ENCODE results near the gene NGB.
"Not testable (repeated sequence)": the region's sequence is repeated elsewhere in the genome, so short reads cannot be mapped to it uniquely, and the experiment has no call there.

Gene NGB

DNA sequence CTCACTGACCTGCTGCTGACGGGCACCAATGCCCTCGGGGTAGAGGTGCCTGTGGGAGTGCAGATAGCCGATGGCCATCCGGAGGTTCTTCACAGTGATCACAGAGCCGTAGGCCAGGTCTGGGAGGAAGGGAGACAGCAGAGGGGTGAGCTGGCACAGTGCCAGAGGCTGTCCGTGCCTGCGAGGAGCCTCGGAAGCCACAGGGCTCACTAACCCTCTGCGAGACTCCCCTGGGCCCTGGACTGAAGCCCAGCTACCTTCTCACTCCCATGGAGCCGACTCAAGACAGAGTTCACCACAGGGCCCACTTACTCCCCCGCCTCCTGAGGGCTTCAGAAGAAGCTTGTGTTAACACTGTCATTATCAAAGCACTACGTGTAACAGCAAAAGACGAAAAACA, 25.1 kb upstream of the NGB start:
- no peak for DNase-seq

DNA sequence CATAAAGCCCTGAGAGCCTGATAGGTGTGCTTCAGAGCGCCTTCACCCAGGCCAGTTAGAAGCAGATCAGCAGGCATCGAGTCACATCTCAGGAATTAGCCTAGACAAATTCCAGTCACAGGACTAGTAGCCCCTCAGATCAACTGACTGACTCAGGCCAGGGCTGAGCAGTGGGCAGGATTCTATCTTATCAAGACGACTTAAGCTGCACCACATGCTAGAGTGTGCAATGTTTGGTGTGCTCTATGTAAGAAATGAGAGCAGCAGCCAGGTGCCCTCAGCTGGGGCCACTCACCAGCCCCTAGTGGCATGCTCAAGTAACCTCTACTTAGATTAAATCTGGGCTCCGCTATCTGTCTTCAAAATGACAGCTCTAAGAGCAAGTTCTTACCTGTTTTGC, 19.7 kb upstream of the NGB start:
- DNase-seq, result no peak

DNA sequence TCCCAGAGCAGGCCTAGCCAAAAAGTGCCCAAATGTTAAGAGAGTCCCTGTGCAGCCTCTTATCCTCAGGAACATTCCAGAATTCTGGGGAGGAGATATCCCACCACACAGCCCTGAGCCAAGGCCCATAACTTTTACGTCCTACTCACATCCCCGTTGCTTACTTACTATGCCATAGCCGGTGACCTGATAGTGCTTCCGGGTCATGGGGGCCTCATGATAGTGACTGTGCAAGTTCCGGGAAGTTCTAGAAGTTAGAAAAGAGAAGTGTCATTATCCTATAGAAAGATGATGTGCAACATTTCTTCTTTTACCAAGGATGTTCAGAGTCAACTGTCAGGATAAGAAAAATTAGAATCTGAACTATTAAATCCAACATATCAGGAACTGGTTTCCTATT, 15.6 kb upstream of the NGB start:
- DNase-seq, result no peak

DNA sequence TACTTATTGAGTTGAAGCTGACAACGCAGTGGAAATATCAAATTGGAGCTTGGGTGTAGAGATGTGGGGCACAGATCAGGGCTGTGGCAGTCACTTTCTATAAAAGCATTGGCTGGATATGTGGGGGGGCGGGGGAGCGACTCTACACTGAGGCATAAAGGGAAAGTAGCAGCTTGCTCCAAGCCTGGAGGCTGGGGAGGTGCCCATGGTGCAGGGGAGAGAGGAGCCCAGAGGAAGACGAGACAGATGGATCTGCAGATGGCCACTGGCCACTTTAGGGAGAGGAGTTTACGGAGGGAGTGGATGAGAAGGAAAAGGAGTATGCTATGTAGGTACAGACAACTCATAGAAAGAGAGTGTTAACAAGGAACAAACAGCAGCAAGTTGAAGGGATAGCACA, 13.5 kb upstream of the NGB start:
- DNase-seq, result peak in 2 of 14 donors; percentile 29 to 97

DNA sequence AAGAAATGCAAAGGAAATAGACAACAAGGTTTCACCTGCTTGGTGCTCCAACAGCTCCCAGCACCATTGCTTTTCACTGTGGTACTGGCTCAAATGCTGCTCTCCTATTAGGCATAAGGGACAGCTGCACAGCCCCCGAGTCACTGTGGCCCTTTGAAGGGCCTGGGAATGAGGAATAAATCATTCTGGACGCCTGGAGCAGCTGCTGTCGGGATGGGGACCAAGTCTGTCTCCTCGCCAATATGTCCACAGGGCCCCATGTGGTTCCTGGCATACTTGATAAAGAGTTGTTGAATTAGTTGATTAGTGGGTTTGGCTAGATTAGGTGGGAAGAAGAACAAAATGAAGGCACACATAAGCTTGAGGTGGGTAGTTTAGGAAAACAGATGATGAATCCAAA, 13.1 kb upstream of the NGB start:
- DNase-seq, result no peak

DNA sequence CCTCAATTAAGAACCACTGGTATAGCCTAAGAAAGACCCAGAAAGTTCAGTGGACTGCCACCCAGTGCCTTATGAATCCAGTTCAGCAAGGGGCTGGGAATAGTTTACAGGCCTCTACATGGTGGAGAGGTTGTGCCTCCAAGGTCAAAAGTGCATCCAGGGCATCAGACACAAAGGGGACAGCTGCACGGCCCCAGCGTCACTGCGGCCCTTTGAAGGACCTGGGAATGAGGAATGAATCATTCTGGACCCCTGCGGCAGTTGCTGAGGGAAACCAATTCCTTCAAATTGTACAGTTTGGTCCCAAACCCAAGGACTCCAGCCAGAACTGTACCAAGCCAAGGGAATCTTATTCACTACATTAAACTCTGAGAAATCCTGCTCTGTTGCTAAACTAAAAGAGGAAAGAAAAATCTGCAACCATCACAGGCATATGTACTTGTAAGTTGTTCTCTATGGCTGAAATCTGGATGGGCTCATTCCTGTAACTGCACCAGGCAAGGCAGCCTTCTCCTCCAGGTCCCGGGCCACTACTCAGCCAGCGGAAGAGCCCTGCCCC, 10.9 kb upstream of the NGB start:
- no peak for DNase-seq

DNA sequence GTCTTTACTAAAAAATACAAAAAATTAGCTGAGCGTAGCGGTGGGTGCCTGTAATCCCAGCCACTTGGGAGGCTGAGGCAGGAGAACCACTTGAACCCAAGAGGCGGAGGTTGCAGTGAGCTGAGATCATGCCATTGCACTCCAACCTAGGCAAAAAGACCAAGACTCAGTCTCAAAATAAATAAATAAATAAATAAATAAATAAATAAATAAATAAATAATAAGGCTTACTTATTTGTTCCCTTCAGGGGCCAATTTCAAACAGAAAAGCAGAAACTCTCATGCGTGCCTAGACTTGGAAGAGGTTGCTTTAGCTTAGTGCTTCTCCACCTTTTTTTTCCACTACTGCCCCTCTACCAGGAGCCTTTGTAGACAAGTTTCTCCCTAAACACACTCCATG, 9.9 kb upstream of the NGB start:
- DNase-seq, result not testable (repeated sequence)

DNA sequence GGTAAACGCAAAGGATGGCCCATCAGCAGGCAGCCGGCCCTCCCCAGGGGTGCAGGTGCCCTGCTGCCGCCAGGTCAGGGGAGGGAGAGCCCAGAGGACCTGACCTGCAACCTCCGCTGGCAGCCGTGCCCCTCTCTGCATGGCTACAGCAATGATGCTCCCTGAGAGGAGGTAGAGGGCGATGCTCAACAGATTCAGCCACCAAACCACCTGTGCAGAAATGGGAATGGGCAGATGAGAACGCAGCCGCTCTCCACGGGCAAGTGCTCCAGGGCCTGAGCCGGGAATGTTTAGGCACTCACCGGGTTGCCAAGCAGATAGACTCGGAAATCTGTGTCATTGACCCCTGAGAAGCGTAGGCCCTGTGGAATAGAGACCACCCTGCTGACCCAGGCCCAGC, 8.7 kb upstream of the NGB start:
- DNase-seq, result no peak

DNA sequence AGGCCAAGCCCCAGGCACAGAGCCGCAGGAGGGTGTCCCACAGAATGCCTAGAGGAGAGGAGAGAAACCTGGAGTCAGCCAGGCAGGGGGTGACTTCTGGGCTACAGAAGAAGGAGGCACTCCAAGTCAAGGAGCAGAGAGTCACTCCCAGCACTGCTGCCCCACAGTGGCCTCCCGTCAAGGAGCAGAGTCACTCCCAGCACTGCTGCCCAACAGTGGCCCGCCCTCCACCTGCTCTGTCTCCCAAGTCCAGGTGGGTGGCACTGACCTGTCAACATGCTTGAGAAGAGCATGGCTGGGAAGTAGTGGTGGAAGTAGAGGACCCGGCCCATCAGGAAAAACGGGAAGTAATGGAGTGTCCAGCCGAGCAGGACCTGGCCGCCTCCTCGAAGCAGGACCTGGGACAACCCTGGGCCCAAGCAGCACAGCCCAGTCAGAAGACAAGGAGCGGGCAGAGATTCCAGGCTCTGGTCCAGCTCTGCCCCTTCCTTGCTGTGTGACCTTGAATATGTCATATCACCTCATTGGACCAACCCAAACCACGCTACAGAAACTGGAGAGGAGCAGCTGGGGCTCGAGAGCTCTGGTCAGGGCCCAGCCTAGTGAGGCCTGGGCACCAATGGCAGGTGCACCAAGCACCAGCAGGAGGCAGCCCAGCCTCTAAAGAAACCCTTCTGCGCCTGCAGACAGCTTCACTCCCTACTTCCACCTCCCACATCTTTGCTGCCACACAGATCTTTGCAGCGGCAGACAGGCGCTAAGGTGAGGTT, 7.6 kb upstream of the NGB start:
- DNase-seq, result no peak

DNA sequence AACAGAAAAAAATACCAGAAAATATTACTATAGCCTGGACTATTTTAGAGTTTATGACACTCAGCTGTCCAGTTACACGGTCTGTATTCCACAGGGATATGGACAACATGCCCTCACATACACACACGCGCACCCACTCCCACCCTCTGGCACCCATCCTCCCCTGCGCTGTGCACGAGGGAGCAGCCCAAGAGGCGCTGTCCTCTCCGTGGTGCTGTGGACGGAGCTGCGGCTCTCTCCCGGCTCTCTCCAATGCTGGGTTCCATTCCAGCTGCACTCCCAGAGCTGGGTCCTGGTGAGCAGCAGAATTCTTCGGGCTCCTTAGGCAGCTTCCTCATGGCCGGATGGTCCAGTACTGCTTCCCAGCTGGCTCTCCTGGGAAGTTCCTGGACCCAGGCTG, 6.0 kb upstream of the NGB start:
- DNase-seq, result no peak

DNA sequence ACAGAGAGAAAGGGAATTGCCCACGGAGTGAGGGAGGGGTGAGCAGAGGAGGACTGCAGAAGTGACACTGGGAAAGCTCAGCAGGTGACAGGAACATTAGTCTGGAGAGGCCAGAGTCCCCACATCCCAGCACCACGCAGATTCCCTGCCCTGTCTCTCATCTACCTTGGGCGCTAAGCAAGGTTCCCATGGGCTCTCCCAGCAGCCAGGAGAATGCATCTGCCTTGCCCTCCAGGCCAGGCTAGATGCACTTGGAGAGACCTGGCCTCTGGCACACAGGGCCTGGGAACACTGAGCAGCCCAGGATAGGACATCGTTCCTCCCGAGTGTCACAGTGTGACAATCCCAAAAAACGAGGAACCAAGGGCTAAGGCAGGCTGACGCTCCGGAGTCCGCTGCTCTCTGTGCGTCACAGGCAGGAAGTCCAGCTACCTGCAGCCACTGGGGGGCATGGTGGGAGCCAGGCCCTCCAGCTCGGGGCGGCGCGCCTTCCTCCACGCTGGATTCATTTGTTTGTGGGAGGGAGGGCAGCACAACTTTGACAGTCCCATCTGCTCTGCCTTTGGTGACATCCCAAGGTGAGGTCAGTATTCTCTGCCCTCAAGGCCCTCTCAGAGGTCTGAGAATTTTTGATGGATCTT, 5.4 kb upstream of the NGB start:
- DNase-seq, result no peak

DNA sequence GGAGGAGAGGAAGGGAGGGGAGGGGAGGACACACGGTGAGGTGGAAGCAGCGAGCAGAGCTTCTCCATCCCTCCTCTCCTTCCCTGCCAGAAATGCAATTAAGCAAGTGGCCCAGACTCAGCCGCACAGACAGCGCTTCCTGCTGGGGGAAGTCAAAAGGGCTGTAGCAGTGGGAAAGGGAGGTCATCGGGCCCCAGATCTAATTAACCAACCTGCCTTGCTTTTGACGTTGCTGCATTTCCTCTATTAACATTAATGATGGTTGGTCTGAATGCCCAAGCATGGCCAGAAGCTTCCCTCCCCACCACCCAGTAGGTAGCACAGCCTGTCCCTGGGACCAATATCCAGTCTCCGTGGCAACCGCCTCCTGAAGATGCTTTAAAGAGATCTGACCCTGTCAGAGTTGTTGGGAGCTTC, 4.6 kb upstream of the NGB start:
- DNase-seq, result peak in 4 of 14 donors; percentile 26 to 88 (median 66)

DNA sequence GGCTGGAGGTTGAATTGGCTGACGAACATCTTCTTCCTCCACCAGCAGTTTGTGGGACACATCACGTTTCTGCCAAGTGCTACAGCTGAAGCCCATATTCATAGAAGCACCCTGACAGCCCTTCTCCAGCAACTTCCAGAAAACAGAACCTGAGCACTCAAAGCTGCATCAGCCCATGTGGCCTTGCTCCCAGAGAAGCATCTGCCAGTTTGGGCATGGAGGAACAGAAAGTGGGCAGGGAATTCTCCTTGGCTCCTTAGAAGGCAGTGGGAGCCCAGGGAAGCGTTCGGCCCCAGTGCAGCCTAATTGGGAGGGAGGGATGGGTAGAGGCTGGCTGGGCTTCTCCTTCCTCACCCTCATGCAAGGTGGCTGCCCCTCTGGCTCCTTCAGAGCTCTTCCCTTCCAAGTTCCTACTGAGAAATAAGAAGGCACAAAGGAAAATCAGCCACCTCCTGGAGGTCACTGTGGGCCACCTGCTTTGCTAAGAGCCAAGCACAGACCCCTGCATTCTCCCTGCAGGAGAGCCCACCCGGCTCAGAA, 4.1 kb upstream of the NGB start:
- peak in 8 of 14 donors; percentile 24 to 83 (median 52) for DNase-seq

DNA sequence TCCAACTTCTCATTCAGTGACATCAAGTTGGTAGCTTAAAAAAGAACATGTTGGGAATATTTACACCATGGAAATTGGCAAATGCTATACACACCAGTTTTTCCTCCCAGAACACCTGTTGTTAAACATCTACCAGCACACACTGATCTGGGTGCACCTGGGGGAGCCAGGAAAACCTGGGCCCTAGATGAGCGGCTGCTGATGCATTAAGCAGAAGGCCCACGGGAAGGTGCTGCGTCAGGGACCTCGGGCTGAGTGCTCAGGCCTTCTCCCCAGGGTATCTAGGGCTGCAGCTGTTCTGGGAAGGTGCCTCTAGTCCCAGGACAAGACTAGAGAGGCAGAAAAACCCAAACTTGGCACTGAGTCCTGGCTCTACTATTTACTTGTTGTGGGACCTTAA, 2.8 kb upstream of the NGB start:
- DNase-seq, result no peak

DNA sequence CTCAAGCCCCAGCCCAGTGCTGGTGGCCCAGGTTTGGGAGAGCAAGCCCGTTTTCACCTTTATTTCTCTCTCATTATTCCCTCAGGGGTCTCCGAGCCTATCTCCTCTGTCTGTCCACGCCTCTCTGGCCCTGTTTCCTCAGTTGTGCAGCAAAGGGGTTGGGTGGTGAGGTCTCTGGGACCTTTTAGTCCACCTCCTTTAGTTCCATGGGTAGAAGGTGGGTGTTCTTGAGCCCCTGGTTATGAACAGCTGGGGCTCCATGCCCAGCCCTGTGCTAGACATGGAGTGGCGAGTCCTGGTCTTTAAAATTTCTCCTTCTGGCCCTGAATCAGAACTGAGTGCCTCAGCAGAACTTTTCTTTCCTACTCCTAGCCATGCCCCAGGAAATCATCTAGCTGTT, 1.3 kb upstream of the NGB start:
- no peak for DNase-seq

DNA sequence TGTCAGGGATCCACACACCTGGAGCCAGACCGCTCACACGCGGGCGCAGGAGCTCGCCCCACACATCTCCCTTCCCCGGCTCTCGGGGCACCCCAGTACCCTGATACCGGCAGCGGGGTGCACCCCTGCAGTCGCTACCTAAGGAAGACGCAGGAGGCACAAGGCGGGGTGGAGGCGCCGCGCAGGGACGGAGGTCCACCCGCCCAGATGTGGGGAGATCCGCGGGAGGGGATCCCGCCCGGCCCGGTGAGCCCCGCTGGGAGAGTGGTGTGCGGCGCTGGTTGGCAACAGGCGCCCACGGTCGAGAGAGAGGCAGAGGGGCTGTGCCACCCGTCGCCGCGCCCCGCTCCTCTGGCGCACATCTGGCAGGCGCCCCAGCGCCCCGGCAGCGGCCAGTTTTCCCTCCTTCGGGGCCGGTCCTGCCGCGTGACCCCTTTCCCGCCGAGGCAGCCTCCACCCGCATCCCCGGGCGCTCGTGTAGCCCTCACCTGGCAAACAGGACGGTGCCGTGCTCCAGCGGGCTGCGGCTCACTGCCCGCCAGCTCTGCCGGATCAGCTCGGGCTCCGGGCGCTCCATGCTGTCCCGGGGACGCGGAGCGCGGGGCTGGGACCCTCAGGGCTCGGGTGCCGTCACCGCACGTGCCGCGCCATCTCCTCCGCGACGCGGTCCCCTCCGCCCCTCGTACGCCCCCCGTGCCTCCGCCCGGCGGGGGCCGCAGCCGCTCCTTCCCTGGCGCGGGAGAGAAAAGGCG, 469 bp downstream of the NGB start:
- DNase-seq, result no peak

DNA sequence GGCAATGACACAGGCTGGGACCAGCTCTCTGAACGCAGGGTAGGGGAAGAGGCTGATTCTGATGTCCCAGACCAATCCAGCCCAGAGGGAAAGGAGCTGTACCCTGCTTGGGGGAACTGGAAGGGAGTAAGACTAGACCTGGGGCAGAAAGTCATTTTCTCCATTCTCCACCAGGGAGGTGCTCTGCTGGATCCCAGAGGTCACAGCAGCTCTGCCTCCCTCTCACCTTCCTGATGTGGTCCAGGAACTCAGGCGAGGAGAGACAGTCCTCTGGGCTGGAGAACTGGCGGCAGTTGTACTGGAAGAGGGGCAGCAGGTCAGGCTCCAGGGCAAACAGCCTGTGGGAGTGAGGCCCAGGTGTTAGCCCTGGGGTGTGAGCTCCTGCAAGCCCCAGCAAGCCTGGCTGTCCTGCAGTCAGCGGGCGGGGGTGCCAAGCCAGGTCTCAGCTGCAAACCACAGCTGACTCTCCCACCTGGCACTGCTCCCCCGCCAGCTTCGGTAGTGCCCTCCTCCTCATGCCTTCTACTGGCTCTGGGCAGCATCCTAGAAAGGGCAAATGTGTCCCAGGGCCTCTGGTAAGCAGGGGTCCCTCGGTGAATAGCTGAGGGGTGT, 1.9 kb downstream of the NGB start:
- no peak for DNase-seq

DNA sequence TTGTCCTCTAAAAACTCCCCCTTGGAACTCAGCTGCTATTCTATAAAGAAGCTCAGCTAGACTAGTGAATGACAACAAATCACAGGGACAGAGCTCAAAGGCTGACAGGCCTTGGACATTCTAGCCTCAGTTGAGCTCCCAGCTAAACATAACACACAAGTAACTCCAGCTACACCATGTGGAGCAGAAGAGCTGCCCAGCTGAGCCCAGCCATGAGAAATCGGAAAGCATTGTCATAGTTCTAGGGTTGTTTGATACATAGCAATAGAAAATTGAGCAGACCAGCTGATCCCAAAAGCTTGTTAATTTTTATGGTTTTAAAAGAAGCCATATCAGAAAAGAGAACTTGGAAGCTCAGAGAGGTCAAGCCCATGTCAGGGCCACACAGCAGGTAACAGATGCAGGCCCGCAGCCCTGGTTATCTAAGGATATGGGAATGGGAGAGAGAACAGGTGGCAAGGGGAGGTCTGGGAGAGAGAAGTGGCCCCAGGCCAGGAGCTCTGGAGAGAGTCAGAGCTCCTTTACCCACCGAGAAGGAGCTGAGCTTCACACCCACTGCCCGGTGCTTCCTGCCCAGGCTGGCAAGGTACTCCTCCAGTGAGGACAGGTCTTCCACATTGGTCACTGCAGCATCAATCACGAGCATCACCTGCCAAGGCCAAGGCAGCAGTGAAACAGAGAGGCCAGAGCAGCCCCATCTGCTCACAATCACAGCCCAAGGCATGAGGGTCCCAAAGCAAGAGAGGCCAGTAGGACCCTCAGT, 2.9 kb downstream of the NGB start:
- DNase-seq, result no peak

DNA sequence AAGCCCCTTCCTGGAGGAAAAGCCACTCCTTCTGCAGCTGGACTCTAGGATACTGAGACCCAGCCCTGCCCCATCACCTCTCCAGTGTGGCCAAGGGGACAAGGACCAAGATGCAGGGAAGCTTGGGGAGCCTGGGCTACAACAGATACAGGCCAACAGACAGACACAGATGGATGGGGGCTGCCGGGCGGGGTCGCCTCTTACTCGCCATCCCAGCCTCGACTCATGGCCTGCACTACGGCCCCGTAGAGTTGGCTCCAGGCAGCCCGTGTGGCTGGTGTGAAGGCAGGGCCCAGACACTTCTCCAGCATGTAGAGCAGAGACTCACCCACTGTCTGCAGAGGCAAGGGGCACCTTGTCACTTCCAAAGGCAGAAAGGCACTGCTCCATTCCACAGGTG, 4.7 kb downstream of the NGB start:
- DNase-seq, result no peak

DNA sequence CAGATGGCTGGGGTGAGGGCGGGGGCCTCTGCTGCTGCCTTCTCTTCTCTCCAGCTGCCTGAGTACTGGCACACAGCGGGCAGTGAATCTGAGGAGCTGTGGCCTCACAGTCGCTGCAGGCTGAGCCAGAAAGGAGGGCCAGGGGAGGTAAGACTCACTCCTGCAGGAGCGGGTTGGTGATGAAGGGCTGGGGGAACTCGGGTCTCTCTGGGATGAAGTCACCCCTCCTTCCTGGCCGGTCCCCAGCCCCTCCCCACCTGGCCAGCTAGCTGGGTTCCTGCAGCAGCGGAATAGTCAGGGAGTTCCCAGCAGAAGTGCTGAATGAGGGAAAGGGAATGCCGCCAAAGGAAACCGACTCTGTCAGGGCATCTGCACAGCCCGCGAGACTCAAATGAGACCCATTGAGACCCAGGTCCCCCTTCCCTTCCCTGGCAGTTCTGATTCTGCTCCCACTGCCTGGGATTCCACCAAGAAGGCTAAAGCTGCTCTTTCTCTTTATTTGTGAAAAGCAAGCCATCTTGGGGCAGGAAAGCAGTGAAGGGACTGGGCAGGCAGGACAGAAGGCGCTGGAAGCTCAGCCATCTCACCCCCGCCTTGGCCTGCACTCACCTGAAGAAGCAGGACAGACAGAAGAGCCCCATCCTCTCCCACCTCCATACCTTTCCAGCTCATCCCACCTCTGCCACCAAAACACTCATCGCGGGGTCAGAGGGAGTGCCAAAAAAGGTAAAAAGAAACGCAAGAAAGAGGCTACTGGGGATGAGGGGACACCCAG, 5.3 kb downstream of the NGB start:
- peak in 2 of 14 donors; percentile 17 to 34 for DNase-seq

DNA sequence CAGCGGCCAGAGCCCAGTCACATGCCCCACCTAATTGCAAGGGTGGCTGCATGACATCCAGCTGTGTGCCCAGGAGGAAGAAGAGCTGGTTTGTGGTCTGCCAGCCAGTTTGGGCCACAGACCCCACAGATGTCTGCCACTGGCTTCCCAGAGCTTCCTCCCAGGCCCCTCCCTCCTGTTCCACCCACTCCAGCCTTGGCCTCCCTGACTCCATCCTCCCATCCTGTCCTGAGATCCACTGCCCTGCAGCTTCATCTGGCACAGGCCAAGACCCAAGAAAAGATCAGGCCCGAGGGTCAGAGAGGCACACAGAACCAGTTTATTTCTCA, 5.9 kb downstream of the NGB start:
- DNase-seq, result no peak
